Activated CD4-positive, alpha-beta T cell treated with anti-CD3 and anti-CD28 coated beads for 36 hours (primary cell): ENCODE measurements around the gene TUNAR. TPM values are rescaled to one million over a fixed set of nuclear protein-coding genes. Genes with fewer than 3 reads are reported as not detected.
"Not testable (repeated sequence)": the region's sequence is repeated elsewhere in the genome, so short reads cannot be mapped to it uniquely, and the experiment has no call there.

Source experiments
- ATAC-seq: fragments of 200-7000 bp; cut with Tn5 transposase; one replicate; pipeline ENCODE4 v1.10.0; 2021; ENCODE audit warnings: mild to moderate bottlenecking, moderate library complexity
- CTCF ChIA-PET: fragments of 350-600 bp; sonication (Branson Sonifier 250); formaldehyde crosslinking; loops from one replicate; lab custom pipeline; 2021; ENCODE audit warnings: antibody characterized with exemption; lab: Charles Lee
- POLR2A ChIA-PET: fragments of 350-600 bp; sonication (Branson Sonifier 250); formaldehyde crosslinking; loops from one replicate; lab custom pipeline; 2021; ENCODE audit warnings: antibody characterized with exemption, inconsistent platforms; lab: Charles Lee
- DNase-seq: peaks from one replicate; pipeline ENCODE4 v3.0.0-alpha.2; 2020
- H3K27ac Mint-ChIP-seq: one replicate; pipeline ENCODE4 v1.8.0; 2021; ENCODE audit warnings: mixed read lengths
- H3K27me3 Mint-ChIP-seq: one replicate; pipeline ENCODE4 v1.8.0; 2021; ENCODE audit warnings: mixed read lengths
- H3K36me3 Mint-ChIP-seq: one replicate; pipeline ENCODE4 v1.8.0; 2021; ENCODE audit warnings: low read depth, mixed read lengths
- H3K4me1 Mint-ChIP-seq: one replicate; pipeline ENCODE4 v1.8.0; 2021; ENCODE audit warnings: mixed read lengths
- H3K4me3 Mint-ChIP-seq: one replicate; pipeline ENCODE4 v1.8.0; 2021; ENCODE audit warnings: mild to moderate bottlenecking, moderate library complexity, mixed read lengths
- H3K9me3 Mint-ChIP-seq: one replicate; pipeline ENCODE4 v1.8.0; 2021; ENCODE audit warnings: low read depth, mixed read lengths
- intact Hi-C, 2 experiments: fragments of 100-400 bp; cut with DNase I in 1 of 2; cut with micrococcal nuclease in 1 of 2; formaldehyde crosslinking; loops; one replicate each; pipeline versions ENCODE4 v1.14.2 to v1.15.1; 2022 to 2024; cut with DNase I, micrococcal nuclease
- total RNA-seq, 2 experiments: library from RNA; stranded (reverse); gene quantifications; one replicate each; pipeline ENCODE4 v1.2.3, GENCODE V29; 2021

TUNAR gene
- total RNA-seq, 2 experiments from 2014 or later: not detected

- no peak overlapping the region for H3K27ac Mint-ChIP-seq
- no peak overlapping the region for H3K4me3 Mint-ChIP-seq
- ATAC-seq: no peak
- H3K27me3 Mint-ChIP-seq: peaks cover 39% of the 10 kb centered on the region
- CTCF ChIA-PET: no interaction called here
- intact Hi-C loops: no loop called here
- H3K4me1 Mint-ChIP-seq: no peaks in the 10 kb centered on the region
- H3K9me3 Mint-ChIP-seq: no peaks in the 10 kb centered on the region
- H3K36me3 Mint-ChIP-seq: no peaks in the 10 kb centered on the region
- DNase-seq: no peak
- POLR2A ChIA-PET: no interaction called here
These were observed 71.9 kb downstream of the TUNAR start for GRCh38 chr14:95948558-95948981.

- no peaks in the 10 kb centered on the region for H3K36me3 Mint-ChIP-seq
- ATAC-seq (no peak), DNase-seq (no peak)
- H3K4me1 Mint-ChIP-seq: no peaks in the 10 kb centered on the region
- H3K9me3 Mint-ChIP-seq: no peaks in the 10 kb centered on the region
- H3K27me3 Mint-ChIP-seq: peaks cover 38% of the 10 kb centered on the region
- POLR2A ChIA-PET: no interaction called here
- no peak overlapping the region for H3K4me3 Mint-ChIP-seq
- CTCF ChIA-PET: no interaction called here
- intact Hi-C loops: no loop called here
- no peak overlapping the region for H3K27ac Mint-ChIP-seq
These were observed 74.7 kb downstream of the TUNAR start for GRCh38 chr14:95951359-95951758.

- CTCF ChIA-PET: no interaction called here
- H3K36me3 Mint-ChIP-seq: no peaks in the 10 kb centered on the region
- DNase-seq (no peak), ATAC-seq (no peak)
- no peaks in the 10 kb centered on the region for H3K4me1 Mint-ChIP-seq
- no peaks in the 10 kb centered on the region for H3K9me3 Mint-ChIP-seq
- no peak overlapping the region for H3K27ac Mint-ChIP-seq
- no peak overlapping the region for H3K4me3 Mint-ChIP-seq
- intact Hi-C loops: no loop called here
- peaks cover 31% of the 10 kb centered on the region for H3K27me3 Mint-ChIP-seq
- POLR2A ChIA-PET: no interaction called here
These were observed 76.6 kb downstream of the TUNAR start for GRCh38 chr14:95953111-95953724.

- POLR2A ChIA-PET: no interaction called here
- Mint-ChIP-seq H3K27ac (no peak overlapping the region), H3K4me3 (no peak overlapping the region), H3K9me3 (no peaks in the 10 kb centered on the region), H3K27me3 (peaks cover 20% of the 10 kb centered on the region), H3K4me1 (no peaks in the 10 kb centered on the region), H3K36me3 (no peaks in the 10 kb centered on the region)
- ATAC-seq (no peak), DNase-seq (no peak)
- intact Hi-C loops: no loop called here
- CTCF ChIA-PET: interaction anchor here (1.2 kb wide), 1 partner anchor 13 kb away, joined by 4 read pairs; no protein-coding TSS in a partner anchor
These were observed 80.2 kb downstream of the TUNAR start for GRCh38 chr14:95956601-95957460.

- H3K27me3 Mint-ChIP-seq: peaks cover 11% of the 10 kb centered on the region
- no peak overlapping the region for H3K4me3 Mint-ChIP-seq
- intact Hi-C loops: no loop called here
- H3K27ac Mint-ChIP-seq: no peak overlapping the region
- ChIA-PET POLR2A (no interaction called here), CTCF (interaction anchor here (0.6 to 0.8 kb wide), 3 partner anchors 15 to 461 kb away, joined by 3 to 4 read pairs (median 3); no protein-coding TSS in a partner anchor)
- ATAC-seq: no peak
- no peak for DNase-seq
- H3K9me3 Mint-ChIP-seq: no peaks in the 10 kb centered on the region
- no peaks in the 10 kb centered on the region for H3K4me1 Mint-ChIP-seq
- H3K36me3 Mint-ChIP-seq: no peaks in the 10 kb centered on the region
These were observed 81.5 kb downstream of the TUNAR start for GRCh38 chr14:95958105-95958504.

- Mint-ChIP-seq H3K27ac (no peak overlapping the region), H3K4me3 (no peak overlapping the region), H3K27me3 (peaks cover 9% of the 10 kb centered on the region), H3K9me3 (no peaks in the 10 kb centered on the region), H3K36me3 (no peaks in the 10 kb centered on the region), H3K4me1 (no peaks in the 10 kb centered on the region)
- DNase-seq: no peak
- intact Hi-C loops: no loop called here
- CTCF ChIA-PET: no interaction called here
- POLR2A ChIA-PET: no interaction called here
- no peak for ATAC-seq
These were observed 82.7 kb downstream of the TUNAR start for GRCh38 chr14:95959317-95959716.

GRCh38 chr14:95961481-95961880 is 84.8 kb downstream of the TUNAR start:
- Mint-ChIP-seq H3K36me3 (no peaks in the 10 kb centered on the region), H3K9me3 (no peaks in the 10 kb centered on the region), H3K27me3 (peaks cover 3% of the 10 kb centered on the region), H3K27ac (no peak overlapping the region), H3K4me1 (no peaks in the 10 kb centered on the region), H3K4me3 (no peak overlapping the region)
- POLR2A ChIA-PET: no interaction called here
- ATAC-seq (no peak), DNase-seq (no peak)
- intact Hi-C loops: no loop called here
- CTCF ChIA-PET: no interaction called here

GRCh38 chr14:95964901-95965300 is 88.3 kb downstream of the TUNAR start:
- DNase-seq (no peak), ATAC-seq (no peak)
- H3K27ac Mint-ChIP-seq: no peak overlapping the region
- no peaks in the 10 kb centered on the region for H3K27me3 Mint-ChIP-seq
- no peaks in the 10 kb centered on the region for H3K4me1 Mint-ChIP-seq
- no peak overlapping the region for H3K4me3 Mint-ChIP-seq
- POLR2A ChIA-PET: no interaction called here
- no peaks in the 10 kb centered on the region for H3K36me3 Mint-ChIP-seq
- intact Hi-C loops: no loop called here
- H3K9me3 Mint-ChIP-seq: no peaks in the 10 kb centered on the region
- CTCF ChIA-PET: no interaction called here

- intact Hi-C loops, H3K27ac Mint-ChIP-seq, H3K9me3 Mint-ChIP-seq, H3K27me3 Mint-ChIP-seq, H3K4me1 Mint-ChIP-seq, DNase-seq, CTCF ChIA-PET, H3K36me3 Mint-ChIP-seq, ATAC-seq, POLR2A ChIA-PET, H3K4me3 Mint-ChIP-seq: not testable (repeated sequence)
These were observed 91.4 kb downstream of the TUNAR start for GRCh38 chr14:95968048-95968447.

Other genes starting within 250 kb of the TUNAR start
- gene TCL1B, start 190.4 kb upstream of the TUNAR start, total RNA-seq: not detected
- not detected for gene TCL1A, start 162.7 kb upstream of the TUNAR start, total RNA-seq
- gene C14orf132, start 162.5 kb downstream of the TUNAR start, total RNA-seq: 1 to 10 TPM; 4.1 to 4.3 TPM